ENCODE results near the gene UGT1A9. TPM values are rescaled to one million over a fixed set of nuclear protein-coding genes. Genes with fewer than 3 reads are reported as not detected.

The UGT1A9 gene
- total RNA-seq, 1 experiment from 2014 or later = not detected

- no peak for DNase-seq (ENCODE audit: low read depth)
Observed at GRCh38 chr2:233816771-233817170, 145.1 kb downstream of the UGT1A9 start.

- DNase-seq (ENCODE audit: low read depth) = no peak
Observed at GRCh38 chr2:233817361-233817911, 145.7 kb downstream of the UGT1A9 start.

- no peak for DNase-seq (ENCODE audit: low read depth)
Observed at GRCh38 chr2:233817995-233818638, 146.4 kb downstream of the UGT1A9 start.

GRCh38 chr2:233818639-233819621 is 147.2 kb downstream of the UGT1A9 start:
- no peak for DNase-seq (ENCODE audit: low read depth)

GRCh38 chr2:233819884-233820773 is 148.4 kb downstream of the UGT1A9 start:
- no peak for DNase-seq (ENCODE audit: low read depth)

GRCh38 chr2:233820774-233821105 is 149.0 kb downstream of the UGT1A9 start:
- DNase-seq (ENCODE audit: low read depth) = no peak

- no peak for DNase-seq (ENCODE audit: low read depth)
Observed at GRCh38 chr2:233821196-233821595, 149.5 kb downstream of the UGT1A9 start.

- DNase-seq (ENCODE audit: low read depth) = no peak
Observed at GRCh38 chr2:233821709-233822100, 150.0 kb downstream of the UGT1A9 start.

GRCh38 chr2:233822101-233822771 is 150.5 kb downstream of the UGT1A9 start:
- no peak for DNase-seq (ENCODE audit: low read depth)

Other genes with a start within 250 kb of the UGT1A9 start
- gene USP40, start 105.1 kb upstream of the UGT1A9 start, total RNA-seq (2014; rRNA removed; shearing (Covaris generic)) = 26.0 and 30.8 TPM in 2 replicates
- not detected in 2 replicates for gene UGT1A8, start 54.3 kb upstream of the UGT1A9 start, total RNA-seq (2014; rRNA removed; shearing (Covaris generic))
- 0.29 TPM in 1 of 2 replicates, not detected in the other for gene UGT1A10, start 35.5 kb upstream of the UGT1A9 start, total RNA-seq (2014; rRNA removed; shearing (Covaris generic))
- not detected in 2 replicates for gene UGT1A7, start 10.0 kb downstream of the UGT1A9 start, total RNA-seq (2014; rRNA removed; shearing (Covaris generic))
- not detected in 2 replicates for gene UGT1A6, start 21.0 kb downstream of the UGT1A9 start, total RNA-seq (2014; rRNA removed; shearing (Covaris generic))
- not detected in 2 replicates for gene UGT1A5, start 41.0 kb downstream of the UGT1A9 start, total RNA-seq (2014; rRNA removed; shearing (Covaris generic))
- 0.12 TPM in 1 of 2 replicates, not detected in the other for gene UGT1A4, start 46.8 kb downstream of the UGT1A9 start, total RNA-seq (2014; rRNA removed; shearing (Covaris generic))
- gene UGT1A3, start 57.1 kb downstream of the UGT1A9 start, total RNA-seq (2014; rRNA removed; shearing (Covaris generic)) = not detected in 2 replicates
- gene UGT1A1, start 88.4 kb downstream of the UGT1A9 start, total RNA-seq (2014; rRNA removed; shearing (Covaris generic)) = not detected in 2 replicates
- 0.10 TPM in 1 of 2 replicates, not detected in the other for gene MROH2A, start 106.4 kb downstream of the UGT1A9 start, total RNA-seq (2014; rRNA removed; shearing (Covaris generic))
- 115 TPM in 2 replicates for gene HJURP, start 182.6 kb downstream of the UGT1A9 start, total RNA-seq (2014; rRNA removed; shearing (Covaris generic))
- gene TRPM8, start 245.5 kb downstream of the UGT1A9 start, total RNA-seq (2014; rRNA removed; shearing (Covaris generic)) = 13.6 and 19.9 TPM in 2 replicates